Gastroesophageal sphincter (tissue), 4 donors: ENCODE data around the gene VTI1A. TPM values are rescaled to one million over a fixed set of nuclear protein-coding genes. Genes with fewer than 3 reads are reported as not detected.

Source experiments
- ATAC-seq: fragments of 150-250 bp; one replicate; pipeline ENCODE4 v1.9.1; 2016; ENCODE audit warnings: mild to moderate bottlenecking, moderate library complexity
- H3K27ac ChIP-seq, 4 donors: fragments of 200-600 bp; sonication (generic) in 3 of 4; 1 replicate in 3 of 4; 2 replicates in 1 of 4; pipeline ENCODE4 v1.5.1; 2016 to 2019
- H3K27me3 ChIP-seq: fragments of 200-600 bp; sonication (generic); one replicate; pipeline ENCODE4 v1.5.1; 2019
- H3K36me3 ChIP-seq, 2 donors: fragments of 200-600 bp; sonication (generic); one replicate each; pipeline ENCODE4 v1.5.1; 2019; ENCODE audit warnings: control low read depth in 1 of 2
- H3K4me1 ChIP-seq, 3 donors: fragments of 200-600 bp; sonication (generic); 1 replicate in 2 of 3; 2 replicates in 1 of 3; pipeline ENCODE4 v1.5.1; 2016 to 2019; ENCODE audit warnings: control low read depth in 2 of 3
- H3K4me3 ChIP-seq, 2 donors: fragments of 200-600 bp; sonication (generic); one replicate each; pipeline ENCODE4 v1.5.1; 2019; ENCODE audit warnings: mild to moderate bottlenecking in 1 of 2, moderate library complexity in 1 of 2
- H3K9me3 ChIP-seq, 3 donors: fragments of 200-600 bp; sonication (generic); one replicate each; pipeline ENCODE4 v1.5.1; 2017 to 2019; ENCODE audit warnings: control low read depth in 2 of 3
- CTCF ChIP-seq, 4 experiments: fragments of 200-600 bp in 2 of 4; fragments of 450-650 bp in 2 of 4; sonication (generic) in 1 of 4; IDR thresholded peaks; one replicate each; pipeline ENCODE4 v1.5.1; 2017 to 2019; ENCODE audit warnings: antibody characterized with exemption in 4 of 4, mild to moderate bottlenecking in 2 of 4, moderate library complexity in 2 of 4
- EP300 ChIP-seq: sonication (generic); formaldehyde crosslinking; IDR thresholded peaks from one replicate; pipeline ENCODE4 v1.6.1; 2017; ENCODE audit warnings: antibody characterized with exemption, mild to moderate bottlenecking
- POLR2A ChIP-seq, 2 donors: fragments of 450-650 bp; IDR thresholded peaks; one replicate each; pipeline ENCODE4 v1.6.1; 2017; ENCODE audit warnings: antibody characterized with exemption in 2 of 2, mild to moderate bottlenecking in 2 of 2, moderate library complexity in 1 of 2
- POLR2AphosphoS5 ChIP-seq: sonication (generic); formaldehyde crosslinking; IDR thresholded peaks from one replicate; pipeline ENCODE4 v1.6.1; 2017; ENCODE audit warnings: antibody characterized with exemption
- WGBS, 2 donors: methylation state at CpG; one replicate each; pipeline ENCODE4 v1.1.5; 2018; ENCODE audit warnings: low coverage in 1 of 2; 5-methylcytosine and 5-hydroxymethylcytosine counted together
- total RNA-seq, 4 donors: library from RNA; depleted of rRNA; stranded (reverse); fragments of >200 nt; gene quantifications; one replicate each; pipeline ENCODE4 v1.1.0, GENCODE V29; 2016

The VTI1A gene
- total RNA-seq, 4 donors from 2014 or later: 19.6 to 81.9 (median 43.1) TPM

GRCh38 chr10:112752288-112752687, 305.3 kb downstream of the VTI1A start:
- no peaks in the 10 kb centered on the region for H3K36me3 ChIP-seq
- H3K27me3 ChIP-seq: no peaks in the 10 kb centered on the region
- H3K9me3 ChIP-seq: no peaks in the 10 kb centered on the region
- no peak overlapping the region for H3K4me3 ChIP-seq
- H3K27ac ChIP-seq: no peak overlapping the region
- ATAC-seq: no peak
- peaks cover 0 to 11% (median 0%) of the 10 kb centered on the region in 3 donors for H3K4me1 ChIP-seq
- TF ChIP-seq EP300 (no peak), POLR2AphosphoS5 (no peak), CTCF (IDR thresholded peaks at IDR 0.05) (no peak)
- 76 to 96% methylated on average over 3 of the region's 3 CpGs for WGBS, 2 donors

- WGBS, 2 donors: 59 to 64% methylated on average over 3 to 10 of the region's 10 CpGs
- TF ChIP-seq POLR2AphosphoS5 (no peak), EP300 (no peak), CTCF (IDR thresholded peaks at IDR 0.05) (no peak), POLR2A (IDR thresholded peaks at IDR 0.05) (no peak)
- ATAC-seq: no peak
- Histone ChIP-seq H3K27ac (no peak overlapping the region), H3K9me3 (no peaks in the 10 kb centered on the region), H3K4me3 (no peak overlapping the region), H3K36me3 (no peaks in the 10 kb centered on the region), H3K4me1 (peaks cover 0 to 11% (median 0%) of the 10 kb centered on the region in 3 donors), H3K27me3 (no peaks in the 10 kb centered on the region)
Observed at GRCh38 chr10:112753961-112754411, 307.0 kb downstream of the VTI1A start.

GRCh38 chr10:112755446-112756234, 308.6 kb downstream of the VTI1A start:
- H3K4me1 ChIP-seq: peaks cover 0 to 11% (median 0%) of the 10 kb centered on the region in 3 donors
- no peaks in the 10 kb centered on the region for H3K27me3 ChIP-seq
- H3K36me3 ChIP-seq: no peaks in the 10 kb centered on the region
- WGBS, 2 donors: 42 to 57% methylated on average over 11 to 12 of the region's 12 CpGs
- no peak for ATAC-seq
- H3K27ac ChIP-seq: no peak overlapping the region
- no peak overlapping the region for H3K4me3 ChIP-seq
- no peaks in the 10 kb centered on the region for H3K9me3 ChIP-seq
- TF ChIP-seq POLR2A (IDR thresholded peaks at IDR 0.05) (no peak), CTCF (IDR thresholded peaks at IDR 0.05) (no peak), POLR2AphosphoS5 (no peak), EP300 (no peak)

- ATAC-seq: no peak
- Histone ChIP-seq H3K9me3 (no peaks in the 10 kb centered on the region), H3K36me3 (no peaks in the 10 kb centered on the region), H3K4me1 (peaks cover 0 to 11% (median 0%) of the 10 kb centered on the region in 3 donors), H3K27ac (no peak overlapping the region), H3K27me3 (no peaks in the 10 kb centered on the region), H3K4me3 (no peak overlapping the region)
- 71 to 82% methylated on average over 5 to 7 of the region's 7 CpGs for WGBS, 2 donors
- TF ChIP-seq POLR2AphosphoS5 (no peak), POLR2A (IDR thresholded peaks at IDR 0.05) (no peak), EP300 (no peak), CTCF (IDR thresholded peaks at IDR 0.05) (no peak)
Observed at GRCh38 chr10:112756235-112756527, 309.2 kb downstream of the VTI1A start.

GRCh38 chr10:112758961-112759360, 311.9 kb downstream of the VTI1A start:
- WGBS, 2 donors: 57 to 67% methylated on average over 1 to 2 of the region's 2 CpGs
- TF ChIP-seq EP300 (no peak), POLR2AphosphoS5 (no peak), POLR2A (IDR thresholded peaks at IDR 0.05) (no peak), CTCF (IDR thresholded peaks at IDR 0.05) (no peak)
- Histone ChIP-seq H3K4me1 (peaks cover 0 to 11% (median 0%) of the 10 kb centered on the region in 3 donors), H3K27me3 (no peaks in the 10 kb centered on the region), H3K4me3 (no peak overlapping the region), H3K36me3 (no peaks in the 10 kb centered on the region), H3K9me3 (no peaks in the 10 kb centered on the region), H3K27ac (no peak overlapping the region)
- no peak for ATAC-seq
